Fibroblast of skin of abdomen (primary cell): ENCODE measurements around the gene SFXN3.

Source experiments
- DNase-seq: peaks from one replicate; pipeline ENCODE4 v3.0.0-alpha.2; 2013

Gene SFXN3

GRCh38 chr10:101036726-101037125 lies 5.7 kb downstream of the SFXN3 start:
- DNase-seq = no peak

- DNase-seq = no peak
Observed at GRCh38 chr10:101038484-101038883, 7.5 kb downstream of the SFXN3 start.

- no peak for DNase-seq
Observed at GRCh38 chr10:101040061-101040460, 9.0 kb downstream of the SFXN3 start.

- DNase-seq = no peak
Observed at GRCh38 chr10:101040851-101041250, 9.8 kb downstream of the SFXN3 start.

- peak; percentile 85 for DNase-seq
Observed at GRCh38 chr10:101041252-101041761, 10.3 kb downstream of the SFXN3 start.

GRCh38 chr10:101042118-101042517 lies 11.1 kb downstream of the SFXN3 start:
- no peak for DNase-seq

GRCh38 chr10:101042667-101043362 lies 11.8 kb downstream of the SFXN3 start:
- DNase-seq = peak; percentile 94

GRCh38 chr10:101043363-101043707 lies 12.3 kb downstream of the SFXN3 start:
- DNase-seq = no peak

GRCh38 chr10:101044117-101044516 lies 13.1 kb downstream of the SFXN3 start:
- no peak for DNase-seq

- peak; percentile 18 for DNase-seq
Observed at GRCh38 chr10:101046332-101047238, 15.6 kb downstream of the SFXN3 start.

- no peak for DNase-seq
Observed at GRCh38 chr10:101047268-101047667, 16.2 kb downstream of the SFXN3 start.

- DNase-seq = no peak
Observed at GRCh38 chr10:101047961-101048892, 17.2 kb downstream of the SFXN3 start.

GRCh38 chr10:101050208-101051069 lies 19.4 kb downstream of the SFXN3 start:
- peak; percentile 38 for DNase-seq

GRCh38 chr10:101052285-101052684 lies 21.3 kb downstream of the SFXN3 start:
- DNase-seq = peak; percentile 55

- DNase-seq = peak; percentile 60
Observed at GRCh38 chr10:101053516-101053915, 22.5 kb downstream of the SFXN3 start.

- no peak for DNase-seq
Observed at GRCh38 chr10:101054351-101054750, 23.3 kb downstream of the SFXN3 start.

GRCh38 chr10:101054876-101055275 lies 23.8 kb downstream of the SFXN3 start:
- DNase-seq = no peak

GRCh38 chr10:101055411-101055810 lies 24.4 kb downstream of the SFXN3 start:
- no peak for DNase-seq

GRCh38 chr10:101056365-101057151 lies 25.5 kb downstream of the SFXN3 start:
- no peak for DNase-seq
